Testis (tissue), 2 donors: ENCODE measurements around the gene DLGAP4.

ENCODE experiments used
- POLR2A ChIP-seq: fragments of 450-650 bp; IDR thresholded peaks from one replicate; pipeline ENCODE4 v1.6.1; 2017; ENCODE audit warnings: antibody characterized with exemption, mild to moderate bottlenecking, moderate library complexity
- TF ChIP-seq, protein P1 (sequence below), 3 experiments: fragments of 450-650 bp in 2 of 3; fragments of 200-600 bp in 1 of 3; sonication (generic) in 1 of 3; IDR thresholded peaks; one replicate each; pipeline ENCODE4 v1.5.1; 2016 to 2019; ENCODE audit warnings: antibody characterized with exemption in 3 of 3, mild to moderate bottlenecking in 2 of 3, moderate library complexity in 1 of 3

DNA sequence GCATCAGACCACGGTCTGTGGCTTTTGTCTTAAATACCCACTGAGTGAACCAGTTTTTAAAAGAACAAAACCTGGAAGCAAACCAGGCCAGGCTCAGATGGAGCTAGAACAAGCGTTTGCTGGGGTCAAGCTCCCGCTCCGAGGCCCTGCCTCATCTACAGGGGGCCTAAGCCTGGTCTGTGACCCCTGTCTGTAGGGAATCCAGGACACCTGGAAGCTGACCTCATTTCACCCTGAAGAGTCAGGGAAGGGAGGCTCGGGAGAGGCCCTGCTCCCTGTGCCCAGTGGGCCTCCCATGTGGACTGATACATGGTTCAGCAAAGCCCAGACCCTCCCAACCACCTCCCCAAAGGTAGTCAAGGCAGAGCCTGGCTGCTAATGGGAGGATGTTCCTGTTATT lies 26.8 kb upstream of the DLGAP4 start:
- TF ChIP-seq, protein P1, sequence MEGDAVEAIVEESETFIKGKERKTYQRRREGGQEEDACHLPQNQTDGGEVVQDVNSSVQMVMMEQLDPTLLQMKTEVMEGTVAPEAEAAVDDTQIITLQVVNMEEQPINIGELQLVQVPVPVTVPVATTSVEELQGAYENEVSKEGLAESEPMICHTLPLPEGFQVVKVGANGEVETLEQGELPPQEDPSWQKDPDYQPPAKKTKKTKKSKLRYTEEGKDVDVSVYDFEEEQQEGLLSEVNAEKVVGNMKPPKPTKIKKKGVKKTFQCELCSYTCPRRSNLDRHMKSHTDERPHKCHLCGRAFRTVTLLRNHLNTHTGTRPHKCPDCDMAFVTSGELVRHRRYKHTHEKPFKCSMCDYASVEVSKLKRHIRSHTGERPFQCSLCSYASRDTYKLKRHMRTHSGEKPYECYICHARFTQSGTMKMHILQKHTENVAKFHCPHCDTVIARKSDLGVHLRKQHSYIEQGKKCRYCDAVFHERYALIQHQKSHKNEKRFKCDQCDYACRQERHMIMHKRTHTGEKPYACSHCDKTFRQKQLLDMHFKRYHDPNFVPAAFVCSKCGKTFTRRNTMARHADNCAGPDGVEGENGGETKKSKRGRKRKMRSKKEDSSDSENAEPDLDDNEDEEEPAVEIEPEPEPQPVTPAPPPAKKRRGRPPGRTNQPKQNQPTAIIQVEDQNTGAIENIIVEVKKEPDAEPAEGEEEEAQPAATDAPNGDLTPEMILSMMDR (IDR thresholded peaks at IDR 0.05): no peak
- TF ChIP-seq POLR2A: no peak
